Measurements from ENCODE around the gene PDLIM1. TPM values are rescaled to one million over a fixed set of nuclear protein-coding genes. Genes with fewer than 3 reads are reported as not detected.

Gene PDLIM1
- total and polyA plus RNA-seq, 2 of the 8 experiments (the other 6 are each of a cell fraction or from before 2014, with no cell fraction given), result 169 to 245 TPM

- no peak overlapping the region for H3K9ac ChIP-seq (replicated peaks in 1 of 4; ENCODE audit: extremely low read depth in 1 of 4, low read depth in 3 of 4, low read length in 3 of 4)
- peak overlapping the region; percentile 99; the same call in 1 of the 2 replicates for H3K18ac ChIP-seq (ENCODE audit: extremely low read depth, low read length)
- no peaks in the 10 kb centered on the region for H4K20me1 ChIP-seq (replicated peaks in 1 of 2; ENCODE audit: control insufficient read depth in 1 of 2, insufficient read depth in 2 of 2, low read length in 2 of 2)
- no peak overlapping the region for H3K14ac ChIP-seq (ENCODE audit: insufficient read length)
- TF ChIP-seq RAD21 (IDR thresholded peaks at IDR 0.05 in 1 of 2, conservative IDR thresholded peaks at IDR 0.05 in 1 of 2; ENCODE audit: low read depth in 2 of 2, low read length in 2 of 2) (no peak), GTF2F1 (IDR thresholded peaks at IDR 0.05; ENCODE audit: borderline replicate concordance, low read depth, low read length) (no peak)
- no peak overlapping the region for H4K8ac ChIP-seq (ENCODE audit: extremely low read depth, insufficient read depth, low read length)
- no peaks in the 10 kb centered on the region for H3K79me2 ChIP-seq (ENCODE audit: control insufficient read depth in 1 of 2, insufficient read depth in 2 of 2, low read length in 2 of 2)
- no peak overlapping the region for H3K23ac ChIP-seq (ENCODE audit: insufficient read length)
- peak overlapping the region in 1 of 2 experiments; percentile 25; a peak in 1 of 4 replicates for H3K4me2 ChIP-seq (ENCODE audit: insufficient read depth in 1 of 2, low read depth in 2 of 2, low read length in 2 of 2)
- no peaks in the 10 kb centered on the region; a peak in 1 of 8 replicates for H3K36me3 ChIP-seq (ENCODE audit: control insufficient read depth in 2 of 4, insufficient read depth in 4 of 4, low read length in 3 of 4)
- no peak overlapping the region for H3K4me3 ChIP-seq (ENCODE audit: extremely low read depth in 1 of 4, insufficient read depth in 2 of 4, low read depth in 3 of 4, low read length in 4 of 4)
- H2BK20ac ChIP-seq (ENCODE audit: low read length), result peak overlapping the region; percentile 94
- peak overlapping the region; percentile 62; the same call in 1 of the 2 replicates for H3K27ac ChIP-seq (ENCODE audit: low read depth, low read length)
- H2BK5ac ChIP-seq (ENCODE audit: low read depth, low read length), result peak overlapping the region; percentile 92
- H2BK120ac ChIP-seq (replicated peaks; ENCODE audit: low read depth, low read length), result no peak overlapping the region
- peak overlapping the region; percentile 55 for H4K5ac ChIP-seq (ENCODE audit: insufficient read length, low read depth, low read length)
- H3K9me3 ChIP-seq (ENCODE audit: insufficient read depth in 2 of 2, low read depth in 1 of 2, low read length in 1 of 2), result no peaks in the 10 kb centered on the region
- ChIA-PET CTCF (ENCODE audit: partially characterized antibody) (interaction anchor here (0.6 to 3.0 kb wide), 17 partner anchors 8 to 581 kb away, joined by 3 to 18 read pairs (median 3); no protein-coding TSS in a partner anchor), POLR2A (ENCODE audit: partially characterized antibody) (interaction anchor here (0.9 to 3.4 kb wide), 3 partner anchors 20 to 28 kb away, joined by 3 to 27 read pairs (median 3); no protein-coding TSS in a partner anchor)
- no peak for FAIRE-seq
- peak overlapping the region; percentile 67 for H4K91ac ChIP-seq (replicated peaks; ENCODE audit: insufficient read length, low read length)
- peak overlapping the region; percentile 99 for H2BK12ac ChIP-seq (ENCODE audit: low read depth, low read length)
- H2AFZ ChIP-seq (ENCODE audit: low read length), result peak overlapping the region; percentile 93
- DNase-seq (ENCODE audit: low read depth in 1 of 2, low spot score in 2 of 2), result no peak
- 95% methylated on average over 6 of the region's 6 CpGs; no CpG with 5 or more reads in 1 of the 2 experiments for WGBS, 2 experiments (ENCODE audit: extremely low coverage in 1 of 2, insufficient coverage in 1 of 2, insufficient read length in 1 of 2, insufficient replicate concordance in 2 of 2, low coverage in 1 of 2, low lambda C conversion rate in 2 of 2, missing lambda C conversion rate in 1 of 2)
- no peak overlapping the region for H3K56ac ChIP-seq (replicated peaks; ENCODE audit: insufficient read length, low read depth, low read length)
- no peaks in the 10 kb centered on the region for H3K79me1 ChIP-seq (ENCODE audit: low read depth, low read length)
- H2BK15ac ChIP-seq (ENCODE audit: low read length), result peak overlapping the region; percentile 76; the same call in 1 of the 2 replicates
- no peak overlapping the region for H3K4ac ChIP-seq (replicated peaks; ENCODE audit: insufficient read length, low read depth, low read length)
- no peaks in the 10 kb centered on the region for H3K27me3 ChIP-seq (replicated peaks in 1 of 4; ENCODE audit: control insufficient read depth in 3 of 4, extremely low read depth in 1 of 4, insufficient read depth in 3 of 4, low read length in 3 of 4)
- peaks cover 0 to 5% (median 3%) of the 10 kb centered on the region in 4 experiments; a peak in 5 of 7 replicates for H3K4me1 ChIP-seq (replicated peaks in 1 of 4; ENCODE audit: control insufficient read depth in 3 of 4, insufficient read depth in 4 of 4, low read length in 3 of 4)
- no peaks in the 10 kb centered on the region for H3K23me2 ChIP-seq (ENCODE audit: low read depth, low read length)
- peak overlapping the region; percentile 84; the same call in 1 of the 2 replicates for H2AK5ac ChIP-seq (ENCODE audit: low read depth, low read length)
These were observed 81.2 kb downstream of the PDLIM1 start for GRCh38 chr10:95209509-95210127.

Data from H1 (cell line).